H1 (cell line): Measurements from ENCODE around the gene PXN. TPM values are rescaled to one million over a fixed set of nuclear protein-coding genes. Genes with fewer than 3 reads are reported as not detected.

ENCODE experiments used
- CTCF ChIA-PET: fragments of 300-600 bp; sonication (Branson Sonifier 250); formaldehyde crosslinking; loops from one replicate; lab custom pipeline; 2021; ENCODE audit not compliant: partially characterized antibody; lab: Charles Lee
- POLR2A ChIA-PET: fragments of 300-600 bp; sonication (Branson Sonifier 250); formaldehyde crosslinking; loops from one replicate; lab custom pipeline; 2021; ENCODE audit warnings: inconsistent platforms; ENCODE audit not compliant: partially characterized antibody; lab: Charles Lee
- DNase-seq, 2 experiments: peaks; one replicate each; pipeline versions ENCODE4 v3.0.0 to v3.0.0-alpha.2; 2010 to 2022; ENCODE audit warnings: low spot score in 2 of 2, low read depth in 1 of 2, mixed read lengths in 1 of 2
- FAIRE-seq: peaks from 2 replicates; lab custom pipeline; 2011; peaks lifted over from hg19 to GRCh38; lab: Jason Lieb, UNC
- H2AFZ ChIP-seq: 2 replicates; pipeline ENCODE4 v1.8.1; 2012; ENCODE audit warnings: low read length, inconsistent platforms
- H2AK5ac ChIP-seq: 2 replicates; pipeline ENCODE4 v1.6.1; 2013; ENCODE audit warnings: low read depth, low read length
- H2BK120ac ChIP-seq: replicated peaks from 2 replicates; pipeline ENCODE3; 2013; ENCODE audit warnings: low read depth, low read length, inconsistent platforms
- H2BK12ac ChIP-seq: 2 replicates; pipeline ENCODE4 v1.6.1; 2013; ENCODE audit warnings: low read depth, low read length
- H2BK15ac ChIP-seq: 2 replicates; pipeline ENCODE4 v1.6.1; 2013; ENCODE audit warnings: low read length
- H2BK20ac ChIP-seq: 2 replicates; pipeline ENCODE4 v1.6.1; 2013; ENCODE audit warnings: low read length
- H2BK5ac ChIP-seq: 2 replicates; pipeline ENCODE4 v1.6.1; 2013; ENCODE audit warnings: low read depth, low read length
- H3K14ac ChIP-seq: 2 replicates; pipeline ENCODE4 v1.6.1; 2013; ENCODE audit warnings: inconsistent platforms; ENCODE audit not compliant: insufficient read length
- H3K18ac ChIP-seq: 2 replicates; pipeline ENCODE4 v1.6.1; 2013; ENCODE audit warnings: low read length; ENCODE audit errors: extremely low read depth
- H3K23ac ChIP-seq: 2 replicates; pipeline ENCODE4 v1.6.1; 2013; ENCODE audit warnings: inconsistent platforms; ENCODE audit not compliant: insufficient read length
- H3K23me2 ChIP-seq: 2 replicates; pipeline ENCODE4 v1.6.1; 2013; ENCODE audit warnings: low read depth, low read length
- H3K27ac ChIP-seq: 2 replicates; pipeline ENCODE4 v1.6.1; 2011; ENCODE audit warnings: low read depth, low read length, inconsistent platforms
- H3K27me3 ChIP-seq, 4 experiments: replicated peaks in 1 of 4; 1 replicate in 1 of 4; 2 replicates in 3 of 4; pipeline versions ENCODE4 v1.6.1 to v1.8.1; 2011 to 2013; ENCODE audit warnings: low read length in 3 of 4, mild to moderate bottlenecking in 3 of 4, inconsistent platforms in 2 of 4, mixed read lengths in 2 of 4, moderate library complexity in 1 of 4; ENCODE audit not compliant: control insufficient read depth in 3 of 4, insufficient read depth in 3 of 4; ENCODE audit errors: extremely low read depth in 1 of 4
- H3K36me3 ChIP-seq, 4 experiments: 2 replicates each; pipeline versions ENCODE4 v1.6.1 to v1.8.1; 2011 to 2013; ENCODE audit warnings: mild to moderate bottlenecking in 4 of 4, low read length in 3 of 4, moderate library complexity in 2 of 4, control low read depth in 1 of 4, inconsistent platforms in 1 of 4; ENCODE audit not compliant: insufficient read depth in 4 of 4, control insufficient read depth in 2 of 4
- H3K4ac ChIP-seq: replicated peaks from 2 replicates; pipeline ENCODE3; 2013; ENCODE audit warnings: low read length, low read depth, mixed read lengths, inconsistent platforms; ENCODE audit not compliant: insufficient read length
- H3K4me1 ChIP-seq, 4 experiments: replicated peaks in 1 of 4; 1 replicate in 1 of 4; 2 replicates in 3 of 4; pipeline versions ENCODE4 v1.6.1 to v1.8.1; 2011 to 2013; ENCODE audit warnings: low read length in 3 of 4, inconsistent platforms in 2 of 4, mixed read lengths in 1 of 4; ENCODE audit not compliant: insufficient read depth in 4 of 4, control insufficient read depth in 3 of 4
- H3K4me2 ChIP-seq, 2 experiments: 2 replicates each; pipeline versions ENCODE4 v1.6.1 to v1.8.1; 2011 to 2013; ENCODE audit warnings: low read depth in 2 of 2, low read length in 2 of 2, control low read depth in 1 of 2, inconsistent platforms in 1 of 2, mild to moderate bottlenecking in 1 of 2; ENCODE audit not compliant: insufficient read depth in 1 of 2
- H3K4me3 ChIP-seq, 4 experiments: fragments of 200-600, 300-600 bp in 1 of 4; sonication (generic), shearing (Covaris generic), sonication (Bioruptor Twin) in 1 of 4; 2 replicates each; pipeline versions ENCODE4 v1.5.1 to v1.8.1; 2011 to 2016; ENCODE audit warnings: low read length in 4 of 4, low read depth in 3 of 4, control low read depth in 2 of 4, inconsistent platforms in 2 of 4, mild to moderate bottlenecking in 2 of 4, mixed read lengths in 1 of 4, moderate library complexity in 1 of 4; ENCODE audit not compliant: insufficient read depth in 2 of 4; ENCODE audit errors: extremely low read depth in 1 of 4
- H3K56ac ChIP-seq: replicated peaks from 2 replicates; pipeline ENCODE3; 2013; ENCODE audit warnings: low read depth, mild to moderate bottlenecking, mixed read lengths, low read length, inconsistent platforms; ENCODE audit not compliant: insufficient read length
- H3K79me1 ChIP-seq: 2 replicates; pipeline ENCODE4 v1.6.1; 2013; ENCODE audit warnings: low read depth, low read length, control low read depth
- H3K79me2 ChIP-seq, 2 experiments: 2 replicates each; pipeline versions ENCODE4 v1.6.1 to v1.8.1; 2012 to 2013; ENCODE audit warnings: low read length in 2 of 2, mild to moderate bottlenecking in 2 of 2, inconsistent platforms in 1 of 2; ENCODE audit not compliant: insufficient read depth in 2 of 2, control insufficient read depth in 1 of 2
- H3K9ac ChIP-seq, 4 experiments: replicated peaks in 1 of 4; 1 replicate in 1 of 4; 2 replicates in 3 of 4; pipeline versions ENCODE4 v1.6.1 to v1.8.1; 2011 to 2013; ENCODE audit warnings: low read depth in 3 of 4, low read length in 3 of 4, control low read depth in 2 of 4, mild to moderate bottlenecking in 2 of 4, moderate library complexity in 2 of 4, inconsistent platforms in 1 of 4; ENCODE audit errors: extremely low read depth in 1 of 4
- H3K9me3 ChIP-seq, 2 experiments: 2 replicates each; pipeline versions ENCODE4 v1.6.1 to v1.8.1; 2012 to 2013; ENCODE audit warnings: mild to moderate bottlenecking in 2 of 2, moderate library complexity in 2 of 2, control low read depth in 1 of 2, inconsistent platforms in 1 of 2, low read depth in 1 of 2, low read length in 1 of 2, mixed read lengths in 1 of 2; ENCODE audit not compliant: insufficient read depth in 2 of 2
- H4K20me1 ChIP-seq, 2 experiments: replicated peaks in 1 of 2; 2 replicates each; pipeline versions ENCODE3 to v1.8.1; 2011 to 2013; ENCODE audit warnings: inconsistent platforms in 2 of 2, low read length in 2 of 2, mild to moderate bottlenecking in 1 of 2; ENCODE audit not compliant: insufficient read depth in 2 of 2, control insufficient read depth in 1 of 2
- H4K5ac ChIP-seq: 2 replicates; pipeline ENCODE4 v1.6.1; 2013; ENCODE audit warnings: low read length, low read depth, mixed read lengths, inconsistent platforms; ENCODE audit not compliant: insufficient read length
- H4K8ac ChIP-seq: 2 replicates; pipeline ENCODE4 v1.8.0; 2013; ENCODE audit warnings: mild to moderate bottlenecking, moderate library complexity, low read length, inconsistent platforms; ENCODE audit not compliant: insufficient read depth; ENCODE audit errors: extremely low read depth
- H4K91ac ChIP-seq: replicated peaks from 2 replicates; pipeline ENCODE3; 2013; ENCODE audit warnings: low read length, mixed read lengths, inconsistent platforms; ENCODE audit not compliant: insufficient read length
- BRCA1 ChIP-seq: IDR thresholded peaks from 2 replicates; pipeline ENCODE4 v1.6.1; 2012; ENCODE audit warnings: low read depth, low read length, improper control_type of control experiment
- CBX5 ChIP-seq: fragments of 300-800, 300-1000 bp; sonication (generic); IDR thresholded peaks from 2 replicates; pipeline ENCODE4 v1.7.1; 2016; ENCODE audit warnings: antibody characterized with exemption, low read length, low read depth
- CHD1 ChIP-seq: IDR thresholded peaks from 2 replicates; pipeline ENCODE4 v1.6.1; 2012; ENCODE audit warnings: low read depth, low read length, improper control_type of control experiment
- E2F6 ChIP-seq: IDR thresholded peaks from 2 replicates; pipeline ENCODE4 v1.6.1; 2012; ENCODE audit warnings: inconsistent platforms
- EZH2 ChIP-seq: fragments of 200-600 bp; sonication (generic); IDR thresholded peaks from 2 replicates; pipeline ENCODE4 v1.7.1; 2012; ENCODE audit warnings: low read depth, mild to moderate bottlenecking, moderate library complexity, low read length, inconsistent platforms; ENCODE audit not compliant: severe bottlenecking
- HDAC6 ChIP-seq: IDR thresholded peaks from one replicate; pipeline ENCODE4 v1.7.1; 2012; ENCODE audit warnings: low read depth, mild to moderate bottlenecking, inconsistent platforms, low read length, moderate library complexity
- KDM5A ChIP-seq: fragments of 200-600 bp; IDR thresholded peaks from 2 replicates; pipeline ENCODE4 v1.7.1; 2012; ENCODE audit warnings: mild to moderate bottlenecking, low read length, inconsistent platforms, mixed read lengths
- MAFK ChIP-seq: IDR thresholded peaks from 2 replicates; pipeline ENCODE4 v1.6.1; 2012; ENCODE audit warnings: low read depth, mild to moderate bottlenecking, improper control_type of control experiment, low read length
- POU5F1 ChIP-seq: IDR thresholded peaks from 2 replicates; pipeline ENCODE4 v1.6.1; 2011; ENCODE audit warnings: low read depth, mild to moderate bottlenecking, low read length, moderate library complexity
- SAP30 ChIP-seq: fragments of 300-600 bp; sonication (generic); IDR thresholded peaks from 2 replicates; pipeline ENCODE4 v1.7.1; 2012; ENCODE audit warnings: low read length, moderate library complexity, mild to moderate bottlenecking, inconsistent platforms; ENCODE audit not compliant: insufficient read depth, insufficient replicate concordance
- SP1 ChIP-seq: IDR thresholded peaks from 2 replicates; pipeline ENCODE4 v1.6.1; 2011; ENCODE audit warnings: low read depth, low read length
- SP2 ChIP-seq: IDR thresholded peaks from 2 replicates; pipeline ENCODE4 v1.6.1; 2012; ENCODE audit warnings: mild to moderate bottlenecking, low read length, inconsistent platforms
- USF2 ChIP-seq: IDR thresholded peaks from 2 replicates; pipeline ENCODE4 v1.6.1; 2011; ENCODE audit warnings: low read length, improper control_type of control experiment
- WGBS, 2 experiments: shearing (Covaris generic) in 1 of 2; methylation state at CpG; one replicate each; pipeline versions ENCODE4 v1.1.6 to v1.1.7; 2013 to 2015; ENCODE audit warnings: low lambda C conversion rate in 2 of 2, mixed read lengths in 2 of 2, inconsistent platforms in 1 of 2, low coverage in 1 of 2, missing lambda C conversion rate in 1 of 2; ENCODE audit not compliant: insufficient replicate concordance in 2 of 2, insufficient coverage in 1 of 2, insufficient read length in 1 of 2; ENCODE audit errors: extremely low coverage in 1 of 2, missing lambda C conversion rate in 1 of 2; 5-methylcytosine and 5-hydroxymethylcytosine counted together
- polyA plus RNA-seq, 7 experiments: library from polyadenylated mRNA; depleted of rRNA in 3 of 7; stranded (reverse) in 5 of 7; unstranded in 2 of 7; fragments of >200 nt in 5 of 7; fragments of 200-250 nt in 2 of 7; gene quantifications; 1 replicate in 5 of 7; 2 replicates in 1 of 7; 4 replicates in 1 of 7; pipeline versions ENCODE4 v1.2.1 to v1.2.3, GENCODE V29; 2011 to 2013; ENCODE audit warnings: missing spikeins in 2 of 7, mixed read lengths in 2 of 7
- total RNA-seq: library from RNA; stranded (reverse); fragmentation: NEBNext Ultra II Directional; extraction: Animal tissue kit (Norgen Biotek cat#: 25700); gene quantifications from 2 replicates; pipeline ENCODE4 v1.2.1, GENCODE V29; 2021

The PXN gene
- total and polyA plus RNA-seq, 2 of the 8 experiments (the other 6 are each of a cell fraction or from before 2014, with no cell fraction given), result 51.0 to 105 TPM

- Histone ChIP-seq H3K23ac (no peak overlapping the region), H3K4me3 (no peak overlapping the region), H3K36me3 (peaks cover 13 to 46% (median 33%) of the 10 kb centered on the region in 4 experiments; a peak in 7 of 8 replicates), H3K27me3 (no peaks in the 10 kb centered on the region), H4K20me1 (peaks cover 0 to 3% of the 10 kb centered on the region in 2 experiments), H3K18ac (no peak overlapping the region), H2AK5ac (no peak overlapping the region), H3K4me2 (no peak overlapping the region), H3K4me1 (peaks cover 0 to 3% (median under 1%) of the 10 kb centered on the region in 4 experiments; a peak in 2 of 7 replicates), H3K56ac (no peak overlapping the region), H4K8ac (no peak overlapping the region), H2BK12ac (no peak overlapping the region), H2BK120ac (no peak overlapping the region), H4K5ac (no peak overlapping the region), H4K91ac (no peak overlapping the region), H3K79me1 (peaks cover 13% of the 10 kb centered on the region), H3K27ac (no peak overlapping the region), H3K79me2 (peaks cover 16 to 58% of the 10 kb centered on the region in 2 experiments), H2AFZ (no peak overlapping the region), H3K23me2 (peaks cover 10% of the 10 kb centered on the region), H2BK15ac (no peak overlapping the region), H3K4ac (no peak overlapping the region), H3K9me3 (no peaks in the 10 kb centered on the region), H2BK20ac (no peak overlapping the region), H3K14ac (no peak overlapping the region), H3K9ac (no peak overlapping the region), H2BK5ac (no peak overlapping the region)
- WGBS, 2 experiments, result 96% methylated on average over 5 of the region's 5 CpGs; no CpG with 5 or more reads in 1 of the 2 experiments
- DNase-seq (no peak), FAIRE-seq (no peak)
- ChIA-PET POLR2A (interaction anchor here (0.8 to 88.3 kb wide), 5 partner anchors 16 to 77 kb away, joined by 3 to 4270 read pairs (median 358); partner anchors contain the start of genes PXN, RNU4-1, RNU4-2 and RPLP0), CTCF (interaction anchor here (0.7 to 1.2 kb wide), 2 partner anchors 51 to 76 kb away, joined by 3 to 4 read pairs; no protein-coding TSS in a partner anchor)
- TF ChIP-seq KDM5A (no peak), MAFK (no peak), BRCA1 (no peak), SAP30 (no peak), CHD1 (no peak), E2F6 (no peak), USF2 (no peak), CBX5 (no peak), EZH2 (no peak), SP2 (no peak), HDAC6 (no peak), POU5F1 (no peak), SP1 (no peak)
Observed at GRCh38 chr12:120190386-120190785, 75.1 kb downstream of the PXN start.
